NCI-H1694 (cell line): ENCODE data around the gene ZNF615.
"Not testable (repeated sequence)": the region's sequence is repeated elsewhere in the genome, so short reads cannot be mapped to it uniquely, and the experiment has no call there.

ENCODE experiments used
- DNase-seq: peaks from one replicate; lab custom pipeline; 2025; lab: John Stamatoyannopoulos, UW

The ZNF615 gene

GRCh38 chr19:51980116-51980736 lies 27.8 kb downstream of the ZNF615 start:
- no peak for DNase-seq

GRCh38 chr19:51978882-51979281 lies 29.1 kb downstream of the ZNF615 start:
- DNase-seq, result no peak

- no peak for DNase-seq
Observed at GRCh38 chr19:51977346-51977745, 30.7 kb downstream of the ZNF615 start.

- DNase-seq, result no peak
Observed at GRCh38 chr19:51976852-51977251, 31.2 kb downstream of the ZNF615 start.

DNA sequence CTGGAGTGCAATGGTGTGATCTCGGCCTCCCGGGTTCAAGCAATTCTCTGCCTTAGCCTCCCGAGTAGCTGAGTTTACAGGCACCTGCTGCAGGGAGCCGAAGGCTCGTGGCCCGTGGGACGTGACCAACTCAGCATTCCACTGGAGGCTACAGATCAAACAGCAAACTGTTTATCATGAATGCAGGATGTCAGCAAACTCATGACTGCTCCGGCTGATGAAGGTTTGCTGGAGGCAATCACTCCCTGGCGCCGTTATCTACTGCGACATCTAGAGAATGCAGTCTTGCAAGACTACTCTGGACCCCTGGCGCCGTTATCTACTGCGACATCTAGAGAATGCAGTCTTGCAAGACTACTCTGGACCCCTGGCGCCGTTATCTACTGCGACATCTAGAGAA lies 32.2 kb downstream of the ZNF615 start:
- not testable (repeated sequence) for DNase-seq

DNA sequence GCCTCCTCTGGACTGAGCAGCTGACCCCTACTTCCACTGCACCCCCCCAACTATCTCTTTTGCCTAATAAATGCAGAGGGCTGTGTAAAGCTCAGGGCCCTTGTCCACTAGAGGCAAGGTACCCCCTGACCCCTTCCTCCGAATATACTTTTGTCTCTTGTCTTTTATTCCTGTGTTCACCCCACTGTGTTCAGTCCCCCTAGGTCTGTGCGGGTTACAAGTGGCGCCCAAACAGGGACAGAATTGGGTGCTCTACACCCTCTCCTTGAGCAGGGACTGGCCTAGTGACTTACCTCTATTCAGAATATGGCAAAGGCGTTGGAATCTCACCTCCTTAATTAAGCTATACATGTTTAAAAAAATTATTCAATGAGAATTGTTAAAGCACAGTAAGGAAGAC lies 36.4 kb downstream of the ZNF615 start:
- DNase-seq, result no peak

DNA sequence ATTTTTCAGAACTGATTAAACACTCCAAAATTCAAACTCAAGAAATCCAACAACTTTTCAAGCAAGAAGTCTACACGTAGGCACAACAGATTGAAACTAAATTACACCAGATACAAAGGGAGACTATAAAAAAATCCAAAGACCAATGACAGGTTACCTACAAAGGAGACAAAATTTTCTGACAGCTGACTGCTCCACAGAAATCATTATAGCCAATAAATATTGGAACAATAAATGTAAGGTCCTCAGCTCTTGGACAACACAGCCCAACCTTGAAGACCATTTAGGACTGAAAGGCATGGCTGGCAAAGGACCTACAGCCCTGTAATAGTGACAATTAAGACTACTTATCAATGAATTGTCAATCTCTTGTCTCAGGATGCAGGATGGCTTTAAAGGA lies 37.3 kb downstream of the ZNF615 start:
- no peak for DNase-seq

GRCh38 chr19:51965583-51965982 lies 42.4 kb downstream of the ZNF615 start:
- no peak for DNase-seq

DNA sequence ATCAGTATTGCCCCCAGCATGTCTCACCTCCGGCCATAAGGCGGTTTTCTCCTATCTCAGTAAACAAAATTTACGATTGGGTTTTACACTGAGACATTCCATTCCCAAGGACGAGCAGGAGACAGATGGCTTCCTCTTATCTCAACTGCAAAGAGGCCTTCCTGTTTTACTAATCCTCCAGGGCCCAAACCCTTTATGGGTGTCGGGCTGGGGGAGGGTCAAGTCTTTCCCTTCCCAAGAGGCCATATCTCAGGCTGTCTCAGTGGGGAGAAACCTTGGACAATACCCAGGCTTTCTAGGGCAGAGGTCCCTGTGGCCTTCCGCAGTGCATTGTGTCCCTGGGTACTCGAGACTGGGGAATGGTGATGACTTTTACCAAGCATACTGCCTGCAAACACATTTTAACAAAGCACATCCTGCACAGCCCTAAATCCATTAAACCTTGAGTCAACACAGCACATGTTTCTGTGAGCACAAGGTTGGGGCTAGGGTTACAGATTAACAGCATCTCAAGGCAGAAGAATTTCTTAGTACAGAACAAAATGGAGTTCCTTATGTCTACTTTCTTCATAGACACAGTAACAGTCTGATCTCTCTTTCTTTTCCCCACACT lies 47.3 kb downstream of the ZNF615 start:
- not testable (repeated sequence) for DNase-seq

DNA sequence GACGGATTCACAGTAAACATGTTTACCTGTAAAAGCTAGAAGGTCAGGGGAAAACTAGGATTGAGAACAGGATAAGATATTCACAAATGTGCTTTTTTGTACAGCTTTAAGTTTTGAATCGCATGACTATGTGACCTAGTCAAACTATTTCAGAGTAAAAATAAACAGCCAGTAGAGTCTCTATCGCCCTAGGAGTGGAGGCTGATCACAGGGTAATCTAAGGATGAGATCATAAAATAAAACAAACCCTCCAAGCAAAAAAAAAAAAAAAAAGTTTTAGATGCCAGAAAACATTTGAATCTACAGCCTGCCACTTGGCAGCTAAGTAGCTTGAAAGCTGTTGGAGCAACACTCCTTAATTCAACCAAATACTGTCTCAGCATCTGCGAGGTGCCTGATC lies 48.2 kb downstream of the ZNF615 start:
- DNase-seq, result no peak

DNA sequence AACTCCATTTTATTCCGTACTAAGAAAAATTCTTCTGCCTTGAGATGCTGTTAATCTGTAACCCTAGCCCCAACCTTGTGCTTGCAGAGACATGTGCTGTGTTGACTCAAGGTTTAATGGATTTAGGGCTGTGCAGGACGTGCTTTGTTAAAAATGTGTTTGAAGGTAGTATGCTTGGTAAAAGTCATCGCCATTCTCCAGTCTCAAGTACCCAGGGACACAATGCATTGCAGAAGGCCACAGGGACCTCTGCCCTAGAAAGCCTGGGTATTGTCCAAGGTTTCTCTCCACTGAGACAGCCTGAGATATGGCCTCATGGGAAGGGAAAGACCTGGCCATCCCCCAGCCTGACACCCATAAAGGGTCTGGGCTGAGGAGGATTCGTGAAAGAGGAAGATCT lies 50.2 kb downstream of the ZNF615 start:
- DNase-seq, result not testable (repeated sequence)

DNA sequence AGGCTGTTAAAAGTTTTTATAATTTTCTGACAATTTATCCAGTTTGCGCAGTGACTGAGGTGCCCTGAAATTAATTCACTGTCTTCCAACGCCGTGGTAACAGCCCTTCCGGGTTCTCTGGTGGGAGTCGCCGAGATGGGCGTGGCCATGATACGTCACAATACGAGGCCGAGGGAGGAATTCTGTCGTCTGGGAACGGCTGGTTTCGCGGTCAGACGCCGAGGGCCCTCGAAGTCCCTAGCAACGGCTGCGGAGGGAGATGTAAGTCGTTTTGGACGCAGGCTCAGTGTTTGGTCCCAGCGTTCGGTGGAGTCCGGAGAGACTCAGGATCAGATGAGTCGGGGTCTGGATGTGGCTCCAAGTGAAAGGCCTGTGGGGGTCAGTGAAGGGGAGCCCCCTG lies 59.0 kb downstream of the ZNF615 start:
- no peak for DNase-seq

GRCh38 chr19:51946602-51947001 lies 61.4 kb downstream of the ZNF615 start:
- no peak for DNase-seq

DNA sequence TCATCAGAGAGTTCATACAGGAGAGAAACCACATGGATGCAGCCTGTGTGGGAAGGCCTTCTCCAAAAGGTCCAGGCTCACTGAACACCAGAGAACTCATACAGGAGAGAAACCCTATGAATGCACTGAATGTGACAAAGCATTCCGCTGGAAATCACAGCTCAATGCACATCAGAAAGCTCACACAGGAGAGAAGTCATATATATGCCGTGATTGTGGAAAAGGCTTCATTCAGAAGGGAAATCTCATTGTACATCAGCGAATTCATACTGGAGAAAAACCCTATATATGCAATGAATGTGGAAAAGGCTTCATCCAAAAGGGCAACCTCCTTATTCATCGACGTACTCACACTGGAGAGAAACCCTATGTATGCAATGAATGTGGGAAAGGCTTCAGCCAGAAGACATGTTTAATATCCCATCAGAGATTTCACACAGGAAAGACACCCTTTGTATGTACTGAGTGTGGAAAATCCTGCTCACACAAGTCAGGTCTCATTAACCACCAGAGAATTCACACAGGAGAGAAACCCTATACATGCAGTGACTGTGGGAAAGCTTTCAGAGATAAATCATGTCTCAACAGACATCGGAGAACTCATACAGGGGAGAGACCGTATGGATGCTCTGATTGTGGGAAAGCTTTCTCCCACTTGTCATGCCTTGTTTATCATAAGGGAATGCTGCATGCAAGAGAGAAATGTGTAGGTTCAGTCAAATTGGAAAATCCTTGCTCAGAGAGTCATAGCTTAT lies 63.0 kb downstream of the ZNF615 start:
- DNase-seq, result no peak
